NT2/D1 (cell line): Measurements from ENCODE around the gene KRTCAP2.
"Not testable (repeated sequence)": the region's sequence is repeated elsewhere in the genome, so short reads cannot be mapped to it uniquely, and the experiment has no call there.

Source experiments
- DNase-seq: peaks from one replicate; pipeline ENCODE4 v3.0.0-alpha.2; 2011; ENCODE audit warnings: low read depth, low spot score
- H3K27me3 ChIP-seq: 2 replicates; pipeline ENCODE4 v1.6.0; 2011; ENCODE audit warnings: mild to moderate bottlenecking; ENCODE audit not compliant: insufficient read length, insufficient read depth
- H3K36me3 ChIP-seq: 2 replicates; pipeline ENCODE4 v1.6.1; 2011; ENCODE audit warnings: mild to moderate bottlenecking, low read length, mixed read lengths; ENCODE audit not compliant: insufficient read depth, insufficient read length
- H3K4me1 ChIP-seq: 2 replicates; pipeline ENCODE4 v1.5.1; 2011; ENCODE audit not compliant: insufficient read depth, insufficient read length
- H3K4me3 ChIP-seq: 2 replicates; pipeline ENCODE4 v1.5.1; 2011; ENCODE audit warnings: low read depth; ENCODE audit not compliant: insufficient read length
- H3K9ac ChIP-seq: 2 replicates; pipeline ENCODE4 v1.6.0; 2011; ENCODE audit warnings: low read depth; ENCODE audit not compliant: insufficient read length
- H3K9me3 ChIP-seq: 2 replicates; pipeline ENCODE4 v1.5.1; 2011; ENCODE audit warnings: mild to moderate bottlenecking, low read length; ENCODE audit not compliant: insufficient read depth
- SUZ12 ChIP-seq: IDR thresholded peaks from 2 replicates; pipeline ENCODE4 v1.6.1; 2011; ENCODE audit not compliant: insufficient read length, insufficient read depth; ENCODE audit errors: extremely low read depth
- YY1 ChIP-seq: IDR thresholded peaks from 2 replicates; pipeline ENCODE4 v1.6.1; 2011; ENCODE audit not compliant: insufficient read length, insufficient read depth
- ZNF274 ChIP-seq: IDR thresholded peaks from 2 replicates; pipeline ENCODE4 v1.6.1; 2011; ENCODE audit warnings: mild to moderate bottlenecking, low read depth, low read length

Gene KRTCAP2

GRCh38 chr1:155158991-155159390 lies 14.1 kb downstream of the KRTCAP2 start:
- no peak for DNase-seq
- H3K27me3 ChIP-seq, result no peaks in the 10 kb centered on the region
- TF ChIP-seq YY1, result no peak
- TF ChIP-seq ZNF274, result no peak
- no peak for TF ChIP-seq SUZ12
- H3K9me3 ChIP-seq, result no peaks in the 10 kb centered on the region
- H3K4me1 ChIP-seq, result no peaks in the 10 kb centered on the region
- no peaks in the 10 kb centered on the region for H3K36me3 ChIP-seq
- H3K4me3 ChIP-seq, result no peak overlapping the region
- no peak overlapping the region for H3K9ac ChIP-seq

- DNase-seq, H3K27me3 ChIP-seq: not testable (repeated sequence)
Observed at GRCh38 chr1:155155996-155156643, 17.0 kb downstream of the KRTCAP2 start.

GRCh38 chr1:155145491-155145890 lies 27.6 kb downstream of the KRTCAP2 start:
- no peaks in the 10 kb centered on the region for H3K36me3 ChIP-seq
- TF ChIP-seq SUZ12, result no peak
- TF ChIP-seq YY1, result no peak
- no peak for TF ChIP-seq ZNF274
- no peak overlapping the region for H3K9ac ChIP-seq
- H3K4me1 ChIP-seq, result no peaks in the 10 kb centered on the region
- DNase-seq, result no peak
- peaks cover 7% of the 10 kb centered on the region for H3K27me3 ChIP-seq
- no peak overlapping the region for H3K4me3 ChIP-seq
- H3K9me3 ChIP-seq, result no peaks in the 10 kb centered on the region

More at GRCh38 chr1:155155996-155156643, 17.0 kb downstream of the KRTCAP2 start:
- not testable (repeated sequence) for H3K36me3 ChIP-seq, H3K9me3 ChIP-seq, H3K4me1 ChIP-seq, H3K9ac ChIP-seq, H3K4me3 ChIP-seq

- TF ChIP-seq YY1 (no peak), SUZ12 (no peak)
- peaks cover 7% of the 10 kb centered on the region for H3K27me3 ChIP-seq
- H3K9me3 ChIP-seq, result no peaks in the 10 kb centered on the region
- H3K9ac ChIP-seq, result no peak overlapping the region
- no peak overlapping the region for H3K4me3 ChIP-seq
- DNase-seq, result no peak
- H3K36me3 ChIP-seq, result peaks cover 20% of the 10 kb centered on the region
- H3K4me1 ChIP-seq, result peaks cover 7% of the 10 kb centered on the region
Observed at GRCh38 chr1:155141749-155142148, 31.4 kb downstream of the KRTCAP2 start.

- Histone ChIP-seq H3K4me1 (peaks cover 9% of the 10 kb centered on the region), H3K27me3 (peaks cover 7% of the 10 kb centered on the region), H3K9me3 (no peaks in the 10 kb centered on the region), H3K36me3 (peaks cover 21% of the 10 kb centered on the region), H3K4me3 (peak overlapping the region; percentile 97), H3K9ac (peak overlapping the region; percentile 99)
- DNase-seq, result no peak
- TF ChIP-seq ZNF274 (no peak), SUZ12 (no peak), YY1 (no peak)
Observed at GRCh38 chr1:155140630-155140953, 32.5 kb downstream of the KRTCAP2 start.

GRCh38 chr1:155139895-155140629 lies 33.0 kb downstream of the KRTCAP2 start, which contains the start of gene DPM3:
Gene DPM3 (minus strand): TSS chr1:155140531. CDS start chr1:155140240, 291 bp downstream.
- Histone ChIP-seq H3K4me1 (peaks cover 9% of the 10 kb centered on the region), H3K9me3 (no peaks in the 10 kb centered on the region), H3K27me3 (peaks cover 7% of the 10 kb centered on the region), H3K4me3 (peak within 1 kb of the TSS; percentile 97), H3K9ac (peak within 1 kb of the TSS; percentile 99), H3K36me3 (peaks cover 21% of the 10 kb centered on the region)
- TF ChIP-seq SUZ12 (no peak), ZNF274 (no peak), YY1 (no peak)
- DNase-seq, result no peak

GRCh38 chr1:155137154-155137949 lies 35.8 kb downstream of the KRTCAP2 start:
- Histone ChIP-seq H3K36me3 (peaks cover 36% of the 10 kb centered on the region), H3K4me1 (peaks cover 11% of the 10 kb centered on the region), H3K9ac (peak overlapping the region; percentile 72), H3K27me3 (peaks cover 7% of the 10 kb centered on the region), H3K4me3 (peak overlapping the region; percentile 38), H3K9me3 (no peaks in the 10 kb centered on the region)
- no peak for DNase-seq
- TF ChIP-seq ZNF274 (no peak), SUZ12 (no peak), YY1 (no peak)
